PC-9 (cell line): ENCODE results near the gene SPECC1L. TPM values are rescaled to one million over a fixed set of nuclear protein-coding genes. Genes with fewer than 3 reads are reported as not detected.
A peak's percentile ranks its signal among the peaks of the same experiment; 100 is the strongest.
"Not testable (repeated sequence)": the region's sequence is repeated elsewhere in the genome, so short reads cannot be mapped to it uniquely, and the experiment has no call there.

Source experiments
- BruUV-seq: library from RNA; stranded (reverse); fragments of 400-500 nt; replicated peaks from 2 replicates; lab custom pipeline; 2021; lab: Mats Ljungman, UMichigan
- CTCF ChIA-PET: fragments of 300-600 bp; sonication (Branson Sonifier 250); formaldehyde crosslinking; loops from one replicate; lab custom pipeline; 2022; ENCODE audit warnings: antibody characterized with exemption; lab: Charles Lee
- POLR2A ChIA-PET: fragments of 300-600 bp; sonication (Branson Sonifier 250); formaldehyde crosslinking; loops from one replicate; lab custom pipeline; 2022; ENCODE audit warnings: antibody characterized with exemption; ENCODE audit not compliant: unreplicated experiment; lab: Charles Lee
- DNase-seq, 2 experiments: peaks; one replicate each; pipeline versions ENCODE4 v3.0.0 to v3.0.0-alpha.2; 2015 to 2022; ENCODE audit warnings: mixed read lengths in 1 of 2
- H2AFZ ChIP-seq: fragments of 200-600 bp; sonication (generic); 2 replicates; pipeline ENCODE4 v1.8.1; 2017; ENCODE audit warnings: antibody characterized with exemption
- H3F3A ChIP-seq: fragments of 200-600 bp; sonication (generic); 2 replicates; pipeline ENCODE4 v1.8.1; 2017; ENCODE audit warnings: antibody characterized with exemption, mild to moderate bottlenecking, low read depth; ENCODE audit not compliant: insufficient read depth
- H3K27ac ChIP-seq: fragments of 200-600 bp; sonication (generic); 2 replicates; pipeline ENCODE4 v1.6.1; 2016; ENCODE audit warnings: mixed run types
- H3K27me3 ChIP-seq: fragments of 200-600 bp; sonication (generic); 2 replicates; pipeline ENCODE4 v1.6.1; 2016; ENCODE audit warnings: low read depth, mixed run types; ENCODE audit not compliant: insufficient read depth
- H3K36me3 ChIP-seq: fragments of 200-600 bp; sonication (generic); 2 replicates; pipeline ENCODE4 v1.6.1; 2016; ENCODE audit warnings: low read depth, mixed run types
- H3K4me1 ChIP-seq: fragments of 200-600 bp; sonication (generic); replicated peaks from 2 replicates; pipeline ENCODE4 v1.6.1; 2016; ENCODE audit warnings: mixed run types; ENCODE audit not compliant: insufficient read depth
- H3K4me2 ChIP-seq: fragments of 200-600 bp; sonication (generic); 2 replicates; pipeline ENCODE4 v1.6.1; 2017; ENCODE audit warnings: mixed run types
- H3K4me3 ChIP-seq: fragments of 200-600 bp; sonication (generic); 2 replicates; pipeline ENCODE4 v1.6.1; 2016; ENCODE audit warnings: mixed run types
- H3K79me2 ChIP-seq: fragments of 200-600 bp; sonication (generic); 2 replicates; pipeline ENCODE4 v1.6.1; 2017; ENCODE audit warnings: low read depth, mixed run types
- H3K9me2 ChIP-seq: fragments of 200-600 bp; sonication (generic); 2 replicates; pipeline ENCODE4 v1.8.1; 2017; ENCODE audit warnings: mild to moderate bottlenecking; ENCODE audit not compliant: insufficient read depth
- H3K9me3 ChIP-seq: fragments of 200-600 bp; sonication (generic); 2 replicates; pipeline ENCODE4 v1.8.1; 2016; ENCODE audit warnings: low read depth; ENCODE audit not compliant: insufficient read depth
- H4K20me1 ChIP-seq: fragments of 200-600 bp; sonication (generic); 2 replicates; pipeline ENCODE4 v1.8.1; 2017; ENCODE audit not compliant: insufficient read depth
- CTCF ChIP-seq: fragments of 200-600 bp; sonication (generic); conservative IDR thresholded peaks from 2 replicates; pipeline ENCODE4 v1.6.1; 2017; ENCODE audit warnings: mixed run types, antibody characterized with exemption, mild to moderate bottlenecking, moderate library complexity
- intact Hi-C: fragments of 100-400 bp; cut with micrococcal nuclease; formaldehyde crosslinking; loops from one replicate; pipeline ENCODE4 v1.10.0; 2022; ENCODE audit not compliant: unreplicated experiment
- total RNA-seq: library from RNA; stranded (reverse); gene quantifications from 2 replicates; pipeline ENCODE4 v1.2.3, GENCODE V29; 2021

Gene SPECC1L
- total RNA-seq, 1 experiment from 2014 or later: 38.9 TPM

- POLR2A ChIA-PET, H3K79me2 ChIP-seq, H3K9me2 ChIP-seq, H3K4me1 ChIP-seq, CTCF ChIA-PET, DNase-seq, H2AFZ ChIP-seq, H3K36me3 ChIP-seq, BruUV-seq, H4K20me1 ChIP-seq, H3K4me3 ChIP-seq, H3K4me2 ChIP-seq, H3K27me3 ChIP-seq, H3F3A ChIP-seq, intact Hi-C loops, H3K27ac ChIP-seq, H3K9me3 ChIP-seq: not testable (repeated sequence)
These were observed 19.3 kb upstream of the SPECC1L start for GRCh38 chr22:24251286-24251685.

DNA sequence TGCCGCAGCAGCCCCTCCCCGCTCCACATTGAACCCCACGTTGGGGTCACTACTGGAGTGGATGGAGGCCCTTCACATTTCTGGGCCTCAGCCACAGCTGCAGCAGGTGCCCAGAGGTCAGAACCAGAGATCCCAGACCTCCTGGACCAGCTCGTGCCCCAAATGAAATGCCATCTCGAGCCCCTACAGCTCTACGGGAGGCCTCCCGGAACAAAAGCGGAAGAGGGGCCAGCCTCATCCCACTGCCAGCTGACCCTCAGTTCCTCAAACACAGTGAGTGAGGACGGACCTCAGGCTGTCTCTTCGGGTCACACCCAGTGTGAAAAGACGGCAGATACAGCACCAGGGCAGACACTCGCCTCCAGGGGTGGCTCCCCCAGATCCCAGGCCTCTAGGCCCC, 17.5 kb upstream of the SPECC1L start:
- H3K4me3 ChIP-seq, H3F3A ChIP-seq, H4K20me1 ChIP-seq, intact Hi-C loops, DNase-seq, CTCF ChIA-PET, H3K79me2 ChIP-seq, H3K4me2 ChIP-seq, H3K27ac ChIP-seq, H2AFZ ChIP-seq, POLR2A ChIA-PET, BruUV-seq, H3K9me3 ChIP-seq, H3K4me1 ChIP-seq, H3K27me3 ChIP-seq, H3K9me2 ChIP-seq, H3K36me3 ChIP-seq: not testable (repeated sequence)

GRCh38 chr22:24256136-24256535, 14.5 kb upstream of the SPECC1L start:
- DNase-seq, CTCF ChIA-PET, H3K9me3 ChIP-seq, H3F3A ChIP-seq, H2AFZ ChIP-seq, H3K27ac ChIP-seq, H3K4me1 ChIP-seq, H3K4me2 ChIP-seq, H3K79me2 ChIP-seq, H3K27me3 ChIP-seq, H3K4me3 ChIP-seq, H3K9me2 ChIP-seq, H3K36me3 ChIP-seq, BruUV-seq, POLR2A ChIA-PET, H4K20me1 ChIP-seq: not testable (repeated sequence)
- intact Hi-C loops: loop anchor here (5.0 kb wide), 1 partner anchor 394 kb away; no protein-coding TSS in a partner anchor

- not testable (repeated sequence) for H3K4me3 ChIP-seq, H3K36me3 ChIP-seq, H3K27me3 ChIP-seq
These were observed 13.9 kb upstream of the SPECC1L start for GRCh38 chr22:24256736-24257135.

DNA sequence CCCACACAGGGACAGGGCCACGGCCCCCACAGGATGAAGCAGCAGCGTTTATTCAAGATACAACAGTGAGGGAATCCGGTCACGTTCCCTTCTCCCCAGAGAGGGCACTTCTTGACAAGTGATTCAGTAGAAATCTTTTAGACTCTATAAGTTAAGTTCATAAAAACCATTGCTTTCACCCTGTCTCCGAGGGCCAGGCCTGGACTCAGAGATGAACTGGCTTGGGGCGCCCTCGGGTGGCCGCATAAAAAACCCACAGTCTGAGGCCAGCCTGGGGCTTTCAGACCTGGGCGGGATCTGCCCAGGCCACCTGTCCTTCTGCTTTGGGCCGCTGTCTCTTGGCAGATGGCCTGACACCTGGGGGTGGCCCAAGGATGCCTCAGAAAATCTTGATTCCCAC, 11.2 kb upstream of the SPECC1L start:
- peak overlapping the region; percentile 37; the same call in 1 of the 2 replicates for H3K4me2 ChIP-seq
- CTCF ChIA-PET: not testable (repeated sequence)

More at GRCh38 chr22:24256736-24257135, 13.9 kb upstream of the SPECC1L start:
- DNase-seq, H3K4me2 ChIP-seq, CTCF ChIA-PET, POLR2A ChIA-PET, H3K4me1 ChIP-seq, H3K9me2 ChIP-seq, H2AFZ ChIP-seq, H3K9me3 ChIP-seq, H3K79me2 ChIP-seq, H3K27ac ChIP-seq, H3F3A ChIP-seq, BruUV-seq, H4K20me1 ChIP-seq: not testable (repeated sequence)
- intact Hi-C loops: loop anchor here (5.0 kb wide), 1 partner anchor 394 kb away; no protein-coding TSS in a partner anchor

DNA sequence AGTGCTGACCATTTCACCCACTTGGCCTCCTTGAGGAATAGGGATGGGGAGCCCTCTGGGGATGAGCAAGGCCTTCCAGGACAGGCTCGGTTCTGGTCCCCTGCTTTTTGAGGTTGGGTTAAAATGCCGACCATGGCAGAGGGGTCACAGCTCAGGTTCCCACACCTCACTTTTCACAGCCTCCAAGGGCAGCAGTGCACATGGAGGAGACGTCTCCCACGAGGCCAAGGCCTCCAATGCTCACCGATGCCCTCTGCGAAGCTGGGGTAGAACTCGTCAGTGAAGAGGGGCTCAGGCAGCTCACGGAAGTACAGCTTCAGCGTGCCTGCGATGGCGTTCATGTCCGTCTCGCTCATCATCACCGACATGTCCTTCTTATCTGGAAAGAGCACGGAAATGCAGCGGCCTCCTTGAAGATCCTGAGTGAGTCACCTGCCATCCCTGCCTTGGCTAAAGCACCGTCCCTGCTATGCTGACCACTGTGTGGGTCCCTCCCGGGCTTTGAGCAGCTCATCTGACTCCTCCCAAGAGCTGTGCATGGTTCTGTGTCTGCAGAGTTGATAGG, 8.4 kb upstream of the SPECC1L start:
- H3K4me2 ChIP-seq, H3K79me2 ChIP-seq, DNase-seq, H3K4me1 ChIP-seq, H3K27me3 ChIP-seq, H4K20me1 ChIP-seq, POLR2A ChIA-PET, H3F3A ChIP-seq, CTCF ChIA-PET, intact Hi-C loops, H3K9me3 ChIP-seq, BruUV-seq, H3K9me2 ChIP-seq, H3K36me3 ChIP-seq, H3K4me3 ChIP-seq, H3K27ac ChIP-seq, H2AFZ ChIP-seq: not testable (repeated sequence)

More for the DNA sequence above, 11.2 kb upstream of the SPECC1L start:
- H3K9me2 ChIP-seq, H3K27ac ChIP-seq, H3K4me3 ChIP-seq, H3K79me2 ChIP-seq, H3K9me3 ChIP-seq, BruUV-seq, POLR2A ChIA-PET, H3F3A ChIP-seq, H3K27me3 ChIP-seq, H3K36me3 ChIP-seq, H4K20me1 ChIP-seq, H3K4me1 ChIP-seq: not testable (repeated sequence)
- intact Hi-C loops: loop anchor here (5.0 kb wide), 1 partner anchor 397 kb away; no protein-coding TSS in a partner anchor
- DNase-seq: peak; percentile 51 to 80
- peak; percentile 71 for TF ChIP-seq CTCF
- H2AFZ ChIP-seq: peak overlapping the region; percentile 63; the same call in 1 of the 2 replicates

- H4K20me1 ChIP-seq, H3K9me2 ChIP-seq, H2AFZ ChIP-seq, POLR2A ChIA-PET, H3K9me3 ChIP-seq, H3K79me2 ChIP-seq, CTCF ChIA-PET, H3K36me3 ChIP-seq, H3K4me2 ChIP-seq, intact Hi-C loops, DNase-seq, BruUV-seq, H3F3A ChIP-seq, H3K4me1 ChIP-seq, H3K4me3 ChIP-seq, H3K27me3 ChIP-seq, H3K27ac ChIP-seq: not testable (repeated sequence)
These were observed 7.2 kb upstream of the SPECC1L start for GRCh38 chr22:24263479-24263878.
